IPS-18a (cell line): ENCODE measurements around the gene DSE.

Experiments
- H3K27ac ChIP-seq: one replicate; pipeline ENCODE4 v1.5.1; 2013; ENCODE audit warnings: low read length
- H3K27me3 ChIP-seq: one replicate; pipeline ENCODE4 v1.6.1; 2013; ENCODE audit warnings: mild to moderate bottlenecking, low read length; ENCODE audit not compliant: control insufficient read depth, insufficient read depth
- H3K36me3 ChIP-seq: one replicate; pipeline ENCODE4 v1.6.1; 2013; ENCODE audit warnings: low read depth, low read length; ENCODE audit not compliant: control insufficient read depth
- H3K4me1 ChIP-seq: one replicate; pipeline ENCODE4 v1.6.1; 2013; ENCODE audit warnings: low read depth, low read length; ENCODE audit not compliant: control insufficient read depth
- H3K4me3 ChIP-seq: one replicate; pipeline ENCODE4 v1.5.1; 2013; ENCODE audit warnings: low read length
- H3K9ac ChIP-seq: one replicate; pipeline ENCODE4 v1.6.1; 2013; ENCODE audit warnings: mild to moderate bottlenecking, low read length, moderate library complexity
- H3K9me3 ChIP-seq: one replicate; pipeline ENCODE4 v1.6.1; 2013; ENCODE audit warnings: low read depth, low read length; ENCODE audit not compliant: control insufficient read depth

Gene DSE

GRCh38 chr6:116465246-116465645 is 94.5 kb downstream of the DSE start:
- H3K9ac ChIP-seq, result no peak overlapping the region
- no peaks in the 10 kb centered on the region for H3K36me3 ChIP-seq
- no peaks in the 10 kb centered on the region for H3K9me3 ChIP-seq
- H3K4me1 ChIP-seq, result peaks cover 13% of the 10 kb centered on the region
- H3K27me3 ChIP-seq, result peaks cover 39% of the 10 kb centered on the region
- no peak overlapping the region for H3K27ac ChIP-seq
- no peak overlapping the region for H3K4me3 ChIP-seq

- H3K9ac ChIP-seq, result no peak overlapping the region
- peaks cover 13% of the 10 kb centered on the region for H3K4me1 ChIP-seq
- H3K4me3 ChIP-seq, result no peak overlapping the region
- no peak overlapping the region for H3K27ac ChIP-seq
- H3K36me3 ChIP-seq, result no peaks in the 10 kb centered on the region
- no peaks in the 10 kb centered on the region for H3K9me3 ChIP-seq
- H3K27me3 ChIP-seq, result peaks cover 21% of the 10 kb centered on the region
These were observed 96.3 kb downstream of the DSE start for GRCh38 chr6:116467096-116467495.

GRCh38 chr6:116467514-116467913 is 96.8 kb downstream of the DSE start:
- Histone ChIP-seq H3K36me3 (no peaks in the 10 kb centered on the region), H3K27ac (no peak overlapping the region), H3K4me1 (peaks cover 11% of the 10 kb centered on the region), H3K9ac (no peak overlapping the region), H3K9me3 (no peaks in the 10 kb centered on the region), H3K4me3 (no peak overlapping the region), H3K27me3 (peaks cover 16% of the 10 kb centered on the region)

- Histone ChIP-seq H3K9me3 (no peaks in the 10 kb centered on the region), H3K27ac (no peak overlapping the region), H3K4me1 (peaks cover 8% of the 10 kb centered on the region), H3K27me3 (peaks cover 9% of the 10 kb centered on the region), H3K9ac (no peak overlapping the region), H3K36me3 (no peaks in the 10 kb centered on the region), H3K4me3 (no peak overlapping the region)
These were observed 97.5 kb downstream of the DSE start for GRCh38 chr6:116468293-116468692.

GRCh38 chr6:116471531-116471930 is 100.8 kb downstream of the DSE start:
- Histone ChIP-seq H3K9ac (no peak overlapping the region), H3K4me1 (no peaks in the 10 kb centered on the region), H3K36me3 (no peaks in the 10 kb centered on the region), H3K27me3 (no peaks in the 10 kb centered on the region), H3K9me3 (no peaks in the 10 kb centered on the region), H3K27ac (no peak overlapping the region), H3K4me3 (no peak overlapping the region)

GRCh38 chr6:116472706-116473105 is 102.0 kb downstream of the DSE start:
- H3K9ac ChIP-seq, result no peak overlapping the region
- no peak overlapping the region for H3K4me3 ChIP-seq
- H3K36me3 ChIP-seq, result no peaks in the 10 kb centered on the region
- H3K27me3 ChIP-seq, result no peaks in the 10 kb centered on the region
- no peaks in the 10 kb centered on the region for H3K9me3 ChIP-seq
- no peaks in the 10 kb centered on the region for H3K4me1 ChIP-seq
- H3K27ac ChIP-seq, result no peak overlapping the region

- H3K4me3 ChIP-seq, result no peak overlapping the region
- no peaks in the 10 kb centered on the region for H3K4me1 ChIP-seq
- no peak overlapping the region for H3K9ac ChIP-seq
- no peaks in the 10 kb centered on the region for H3K9me3 ChIP-seq
- H3K27ac ChIP-seq, result no peak overlapping the region
- H3K27me3 ChIP-seq, result no peaks in the 10 kb centered on the region
- H3K36me3 ChIP-seq, result no peaks in the 10 kb centered on the region
These were observed 104.4 kb downstream of the DSE start for GRCh38 chr6:116475141-116475540.

- Histone ChIP-seq H3K27me3 (no peaks in the 10 kb centered on the region), H3K36me3 (no peaks in the 10 kb centered on the region), H3K4me1 (no peaks in the 10 kb centered on the region), H3K9ac (no peak overlapping the region), H3K4me3 (no peak overlapping the region), H3K27ac (no peak overlapping the region), H3K9me3 (no peaks in the 10 kb centered on the region)
These were observed 105.4 kb downstream of the DSE start for GRCh38 chr6:116476002-116476678.

GRCh38 chr6:116482780-116483179 is 112.0 kb downstream of the DSE start:
- Histone ChIP-seq H3K4me3 (no peak overlapping the region), H3K4me1 (no peaks in the 10 kb centered on the region), H3K9me3 (no peaks in the 10 kb centered on the region), H3K36me3 (no peaks in the 10 kb centered on the region), H3K27me3 (no peaks in the 10 kb centered on the region), H3K9ac (no peak overlapping the region), H3K27ac (no peak overlapping the region)

- Histone ChIP-seq H3K9me3 (no peaks in the 10 kb centered on the region), H3K27ac (no peak overlapping the region), H3K4me3 (no peak overlapping the region), H3K27me3 (no peaks in the 10 kb centered on the region), H3K4me1 (no peaks in the 10 kb centered on the region), H3K36me3 (no peaks in the 10 kb centered on the region), H3K9ac (no peak overlapping the region)
These were observed 112.9 kb downstream of the DSE start for GRCh38 chr6:116483616-116484015.

GRCh38 chr6:116485559-116486184 is 114.9 kb downstream of the DSE start:
- H3K27me3 ChIP-seq, result no peaks in the 10 kb centered on the region

More at GRCh38 chr6:116485559-116486184, 114.9 kb downstream of the DSE start:
- Histone ChIP-seq H3K27ac (no peak overlapping the region), H3K36me3 (no peaks in the 10 kb centered on the region), H3K4me1 (no peaks in the 10 kb centered on the region), H3K4me3 (no peak overlapping the region), H3K9ac (no peak overlapping the region), H3K9me3 (no peaks in the 10 kb centered on the region)
